Endothelial cell of umbilical vein (primary cell): ENCODE results near the gene SPATA24. TPM values are rescaled to one million over a fixed set of nuclear protein-coding genes. Genes with fewer than 3 reads are reported as not detected.

Source experiments
- BruUV-seq: library from RNA; stranded (reverse); fragments of 400-500 nt; replicated peaks from 2 replicates; lab custom pipeline; 2021; lab: Mats Ljungman, UMichigan
- CTCF ChIA-PET: fragments of 300-600, 350-600 bp; sonication (Branson Sonifier 250); formaldehyde crosslinking; loops from one replicate; lab custom pipeline; 2021; ENCODE audit warnings: antibody characterized with exemption, inconsistent platforms; lab: Charles Lee
- POLR2A ChIA-PET: fragments of 300-600, 350-600 bp; sonication (Branson Sonifier 250); formaldehyde crosslinking; loops from one replicate; lab custom pipeline; 2021; ENCODE audit warnings: antibody characterized with exemption, inconsistent platforms; lab: Charles Lee
- DNase-seq: peaks from one replicate; pipeline ENCODE4 v3.0.0-alpha.2; 2011; ENCODE audit warnings: low read depth, low spot score
- FAIRE-seq: peaks from 2 replicates; lab custom pipeline; 2011; peaks lifted over from hg19 to GRCh38; lab: Jason Lieb, UNC
- H2AFZ ChIP-seq: 2 replicates; pipeline ENCODE4 v1.6.0; 2012; ENCODE audit warnings: low read depth, low read length, control low read depth, inconsistent platforms
- H3K27ac ChIP-seq: 2 replicates; pipeline ENCODE4 v1.5.1; 2011; ENCODE audit warnings: low read depth, mild to moderate bottlenecking, control low read depth, low read length, moderate library complexity; ENCODE audit not compliant: insufficient read depth
- H3K27me3 ChIP-seq, 2 experiments: 2 replicates each; pipeline versions ENCODE4 v1.6.0 to v1.6.1; 2011; ENCODE audit warnings: low read length in 2 of 2, mixed read lengths in 1 of 2; ENCODE audit not compliant: control insufficient read depth in 2 of 2, insufficient read depth in 2 of 2
- H3K36me3 ChIP-seq, 2 experiments: 2 replicates in 1 of 2; 3 replicates in 1 of 2; pipeline ENCODE4 v1.5.1; 2011; ENCODE audit warnings: low read length in 2 of 2, mild to moderate bottlenecking in 1 of 2, moderate library complexity in 1 of 2; ENCODE audit not compliant: control insufficient read depth in 2 of 2, insufficient read depth in 2 of 2; ENCODE audit errors: extremely low read depth in 1 of 2
- H3K4me1 ChIP-seq: 3 replicates; pipeline ENCODE4 v1.5.1; 2011; ENCODE audit warnings: mild to moderate bottlenecking, low read length; ENCODE audit not compliant: control insufficient read depth, insufficient read depth; ENCODE audit errors: extremely low read depth
- H3K4me2 ChIP-seq: 2 replicates; pipeline ENCODE4 v1.6.1; 2011; ENCODE audit warnings: low read length, control low read depth, mixed read lengths; ENCODE audit not compliant: insufficient read depth
- H3K4me3 ChIP-seq, 3 experiments: fragments of 200-600 bp in 1 of 3; sonication (generic), shearing (Covaris generic) in 1 of 3; replicated peaks in 1 of 3; 2 replicates each; pipeline ENCODE4 v1.5.1; 2011 to 2016; ENCODE audit warnings: control low read depth in 3 of 3, low read length in 3 of 3, mild to moderate bottlenecking in 2 of 3, inconsistent platforms in 1 of 3, low read depth in 1 of 3, moderate library complexity in 1 of 3; ENCODE audit not compliant: insufficient read depth in 1 of 3
- H3K79me2 ChIP-seq: 2 replicates; pipeline ENCODE4 v1.6.0; 2012; ENCODE audit warnings: low read length, inconsistent platforms; ENCODE audit not compliant: control insufficient read depth, insufficient read depth
- H3K9ac ChIP-seq: replicated peaks from 2 replicates; pipeline ENCODE3; 2011; ENCODE audit warnings: low read length, control low read depth; ENCODE audit not compliant: insufficient read depth; ENCODE audit errors: extremely low read depth
- H3K9me1 ChIP-seq: replicated peaks from 3 replicates; pipeline ENCODE4 v1.6.0; 2011; ENCODE audit warnings: mild to moderate bottlenecking, low read length; ENCODE audit not compliant: control insufficient read depth, insufficient read depth; ENCODE audit errors: extremely low read depth
- H3K9me3 ChIP-seq: replicated peaks from 2 replicates; pipeline ENCODE4 v1.5.1; 2012; ENCODE audit warnings: low read length, inconsistent platforms; ENCODE audit not compliant: control insufficient read depth, insufficient read depth
- H4K20me1 ChIP-seq: replicated peaks from 2 replicates; pipeline ENCODE3; 2011; ENCODE audit warnings: mild to moderate bottlenecking, low read length; ENCODE audit not compliant: control insufficient read depth, insufficient read depth; ENCODE audit errors: extremely low read depth
- EZH2 ChIP-seq: IDR thresholded peaks from 2 replicates; pipeline ENCODE4 v1.6.1; 2012; ENCODE audit warnings: borderline replicate concordance, low read depth, mild to moderate bottlenecking, moderate library complexity, low read length, inconsistent platforms; ENCODE audit not compliant: severe bottlenecking
- FOS ChIP-seq: IDR thresholded peaks from 2 replicates; pipeline ENCODE4 v1.6.1; 2011; ENCODE audit warnings: mild to moderate bottlenecking, low read length, moderate library complexity, borderline replicate concordance; ENCODE audit not compliant: insufficient read depth
- GATA2 ChIP-seq: IDR thresholded peaks from 2 replicates; pipeline ENCODE4 v1.7.0; 2011; ENCODE audit warnings: low read depth, mild to moderate bottlenecking, moderate library complexity, mixed read lengths, low read length; ENCODE audit not compliant: insufficient read length, insufficient read depth
- JUN ChIP-seq: IDR thresholded peaks from 2 replicates; pipeline ENCODE4 v1.6.1; 2011; ENCODE audit warnings: borderline replicate concordance, low read depth; ENCODE audit not compliant: insufficient read length, insufficient read depth
- MYC ChIP-seq: IDR thresholded peaks from one replicate; pipeline ENCODE4 v1.6.1; 2011; ENCODE audit warnings: mild to moderate bottlenecking, low read depth, low read length
- POLR2A ChIP-seq: IDR thresholded peaks from 2 replicates; pipeline ENCODE4 v1.6.1; 2012; ENCODE audit warnings: low read depth, mild to moderate bottlenecking, control low read depth, low read length
- POLR2AphosphoS5 ChIP-seq: IDR thresholded peaks from 2 replicates; pipeline ENCODE4 v1.6.1; 2012; ENCODE audit warnings: low read depth, mild to moderate bottlenecking, control low read depth, low read length, moderate library complexity; ENCODE audit not compliant: insufficient read depth
- dilution Hi-C: fragments of 300-500 bp; cut with MboI; formaldehyde crosslinking; loops from one replicate; pipeline ENCODE4 v1.15.0; 2019; ENCODE audit warnings: low sequenced_read_pairs; ENCODE audit not compliant: extremely low pct_ligation_motif_present
- intact Hi-C: fragments of 100-400 bp; cut with micrococcal nuclease; formaldehyde crosslinking; loops from one replicate; pipeline ENCODE4 v1.10.0; 2022
- polyA plus RNA-seq, 4 experiments: library from polyadenylated mRNA; depleted of rRNA in 3 of 4; stranded (reverse) in 3 of 4; unstranded in 1 of 4; fragments of >200 nt; gene quantifications; 2 replicates each; pipeline versions ENCODE4 v1.2.1 to v1.2.3, GENCODE V29; 2011 to 2012; ENCODE audit warnings: missing spikeins in 1 of 4
- total RNA-seq: library from RNA; stranded (reverse); gene quantifications from 2 replicates; pipeline ENCODE4 v1.2.3, GENCODE V29; 2021
- TF ChIP-seq, protein P1 (sequence below): IDR thresholded peaks from 2 replicates; pipeline ENCODE4 v1.6.1; 2011; ENCODE audit not compliant: insufficient read depth, insufficient read length
- TF ChIP-seq, protein P2 (sequence below), 2 donors: IDR thresholded peaks; 1 replicate in 1 of 2; 2 replicates in 1 of 2; pipeline ENCODE4 v1.5.1; 2011; ENCODE audit warnings: low read length in 2 of 2, mild to moderate bottlenecking in 2 of 2, moderate library complexity in 2 of 2, control low read depth in 1 of 2, inconsistent platforms in 1 of 2, low read depth in 1 of 2; ENCODE audit not compliant: insufficient read depth in 1 of 2; ENCODE audit errors: extremely low read depth in 1 of 2

SPATA24 gene
- total and polyA plus RNA-seq, 2 donors (not counting 3 experiments of a cell fraction or from before 2014, with no cell fraction given): 3.2 to 7.9 TPM

DNA sequence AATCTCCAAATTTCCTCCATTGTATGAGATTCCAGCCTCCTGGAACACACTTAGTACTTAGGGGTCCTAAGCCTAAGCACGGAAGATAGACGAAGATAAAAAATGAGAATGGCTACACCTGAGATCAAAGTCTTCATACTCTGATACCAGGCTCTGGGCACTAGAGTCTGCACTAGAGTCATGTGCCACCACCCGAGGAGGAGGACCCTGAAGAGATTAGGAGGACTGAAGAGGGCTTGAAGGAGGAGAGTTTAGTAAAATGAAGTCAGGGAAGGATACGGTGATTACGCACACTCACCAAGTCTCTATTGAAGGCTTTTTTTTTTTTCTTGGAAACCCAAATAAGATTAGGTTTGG lies 573 bp upstream of the SPATA24 start:
- no peaks in the 10 kb centered on the region for H3K27me3 ChIP-seq
- ChIA-PET POLR2A (no interaction called here), CTCF (interaction anchor here (1.5 kb wide), 1 partner anchor 14 kb away, joined by 3 read pairs; no protein-coding TSS in a partner anchor)
- peak overlapping the region in 1 of 3 experiments; percentile 32 for H3K4me3 ChIP-seq
- no peaks in the 10 kb centered on the region for H4K20me1 ChIP-seq
- peaks cover 14% of the 10 kb centered on the region for H3K4me1 ChIP-seq
- intact Hi-C loops (loop anchor here (10.0 kb wide), 1 partner anchor 210 kb away; the partner anchor contains the start of gene SIL1), dilution Hi-C loops (no loop called here)
- H2AFZ ChIP-seq: peak overlapping the region; percentile 99
- TSS peak; percentile 60 for BruUV-seq
- no peak for TF ChIP-seq JUN
- TF ChIP-seq, protein P1, sequence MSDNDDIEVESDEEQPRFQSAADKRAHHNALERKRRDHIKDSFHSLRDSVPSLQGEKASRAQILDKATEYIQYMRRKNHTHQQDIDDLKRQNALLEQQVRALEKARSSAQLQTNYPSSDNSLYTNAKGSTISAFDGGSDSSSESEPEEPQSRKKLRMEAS: no peak
- TF ChIP-seq, protein P2, sequence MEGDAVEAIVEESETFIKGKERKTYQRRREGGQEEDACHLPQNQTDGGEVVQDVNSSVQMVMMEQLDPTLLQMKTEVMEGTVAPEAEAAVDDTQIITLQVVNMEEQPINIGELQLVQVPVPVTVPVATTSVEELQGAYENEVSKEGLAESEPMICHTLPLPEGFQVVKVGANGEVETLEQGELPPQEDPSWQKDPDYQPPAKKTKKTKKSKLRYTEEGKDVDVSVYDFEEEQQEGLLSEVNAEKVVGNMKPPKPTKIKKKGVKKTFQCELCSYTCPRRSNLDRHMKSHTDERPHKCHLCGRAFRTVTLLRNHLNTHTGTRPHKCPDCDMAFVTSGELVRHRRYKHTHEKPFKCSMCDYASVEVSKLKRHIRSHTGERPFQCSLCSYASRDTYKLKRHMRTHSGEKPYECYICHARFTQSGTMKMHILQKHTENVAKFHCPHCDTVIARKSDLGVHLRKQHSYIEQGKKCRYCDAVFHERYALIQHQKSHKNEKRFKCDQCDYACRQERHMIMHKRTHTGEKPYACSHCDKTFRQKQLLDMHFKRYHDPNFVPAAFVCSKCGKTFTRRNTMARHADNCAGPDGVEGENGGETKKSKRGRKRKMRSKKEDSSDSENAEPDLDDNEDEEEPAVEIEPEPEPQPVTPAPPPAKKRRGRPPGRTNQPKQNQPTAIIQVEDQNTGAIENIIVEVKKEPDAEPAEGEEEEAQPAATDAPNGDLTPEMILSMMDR (IDR thresholded peaks at IDR 0.05; ENCODE audit: extremely low read depth in 1 of 2, insufficient read depth in 1 of 2, low read depth in 1 of 2, low read length in 2 of 2): no peak
- no peak for TF ChIP-seq POLR2AphosphoS5
- TF ChIP-seq GATA2: no peak
- no peak for TF ChIP-seq POLR2A
- no peak for TF ChIP-seq FOS
- no peak for TF ChIP-seq EZH2
- no peak for TF ChIP-seq MYC
- H3K27ac ChIP-seq: peak overlapping the region; percentile 67
- H3K4me2 ChIP-seq: peak overlapping the region; percentile 92
- DNase-seq (no peak), FAIRE-seq (no peak)
- no peaks in the 10 kb centered on the region for H3K9me3 ChIP-seq
- H3K36me3 ChIP-seq: no peaks in the 10 kb centered on the region
- no peaks in the 10 kb centered on the region for H3K79me2 ChIP-seq
- peak overlapping the region; percentile 70 for H3K9ac ChIP-seq
- H3K9me1 ChIP-seq: no peaks in the 10 kb centered on the region
